ENCODE results near the gene CASP5.
"Not testable (repeated sequence)": the region's sequence is repeated elsewhere in the genome, so short reads cannot be mapped to it uniquely, and the experiment has no call there.

CASP5 gene

GRCh38 chr11:105023003-105023402 lies at the start of gene CASP5:
Gene CASP5 (minus strand): TSS chr11:105023168. CDS start chr11:105023136, 32 bp downstream.
- DNase-seq = no peak

GRCh38 chr11:105072080-105072479 lies 49.1 kb upstream of the CASP5 start:
- DNase-seq = not testable (repeated sequence)

- no peak for DNase-seq
Measured at GRCh38 chr11:105071089-105071732, 48.2 kb upstream of the CASP5 start.

GRCh38 chr11:105070306-105070705 lies 47.3 kb upstream of the CASP5 start:
- no peak for DNase-seq

GRCh38 chr11:105069749-105070148 lies 46.8 kb upstream of the CASP5 start:
- DNase-seq = not testable (repeated sequence)

- not testable (repeated sequence) for DNase-seq
Measured at GRCh38 chr11:105063245-105063941, 40.4 kb upstream of the CASP5 start.

- DNase-seq = no peak
Measured at GRCh38 chr11:105057432-105057831, 34.5 kb upstream of the CASP5 start.

- DNase-seq = no peak
Measured at GRCh38 chr11:105056446-105056845, 33.5 kb upstream of the CASP5 start.

- no peak for DNase-seq
Measured at GRCh38 chr11:105054723-105055493, 31.9 kb upstream of the CASP5 start.

GRCh38 chr11:105052487-105052886 lies 29.5 kb upstream of the CASP5 start:
- DNase-seq = no peak

GRCh38 chr11:105051559-105051958 lies 28.6 kb upstream of the CASP5 start:
- DNase-seq = no peak

GRCh38 chr11:105049481-105049880 lies 26.5 kb upstream of the CASP5 start:
- no peak for DNase-seq

- DNase-seq = no peak
Measured at GRCh38 chr11:105046898-105047579, 24.1 kb upstream of the CASP5 start.

GRCh38 chr11:105045676-105046296 lies 22.8 kb upstream of the CASP5 start:
- DNase-seq = no peak

GRCh38 chr11:105044557-105045524 lies 21.9 kb upstream of the CASP5 start, which contains the start of gene CARD16:
Gene CARD16 (minus strand): TSS chr11:105045335. CDS start chr11:105045297, 38 bp downstream.
- peak; percentile 44 for DNase-seq

GRCh38 chr11:105042178-105042577 lies 19.2 kb upstream of the CASP5 start:
- no peak for DNase-seq

- no peak for DNase-seq
Measured at GRCh38 chr11:105040703-105041102, 17.7 kb upstream of the CASP5 start.

GRCh38 chr11:105034813-105035620 lies 12.0 kb upstream of the CASP5 start, which contains the start of gene CASP1:
Gene CASP1 (minus strand): TSS chr11:105035144. CDS start chr11:105035113, 31 bp downstream.
- peak; percentile 22 for DNase-seq

GRCh38 chr11:105034388-105034787 lies 11.4 kb upstream of the CASP5 start:
- DNase-seq = not testable (repeated sequence)

- no peak for DNase-seq
Measured at GRCh38 chr11:105033781-105034180, 10.8 kb upstream of the CASP5 start.

All from CD4-positive, alpha-beta T cell treated with Interleukin-15 for 1 hour (primary cell).